H1 (cell line): ENCODE measurements around the gene STK36. TPM values are rescaled to one million over a fixed set of nuclear protein-coding genes. Genes with fewer than 3 reads are reported as not detected.

Source experiments
- CTCF ChIA-PET: fragments of 300-600 bp; sonication (Branson Sonifier 250); formaldehyde crosslinking; loops from one replicate; lab custom pipeline; 2021; ENCODE audit not compliant: partially characterized antibody; lab: Charles Lee
- POLR2A ChIA-PET: fragments of 300-600 bp; sonication (Branson Sonifier 250); formaldehyde crosslinking; loops from one replicate; lab custom pipeline; 2021; ENCODE audit warnings: inconsistent platforms; ENCODE audit not compliant: partially characterized antibody; lab: Charles Lee
- DNase-seq, 2 experiments: peaks; one replicate each; pipeline versions ENCODE4 v3.0.0 to v3.0.0-alpha.2; 2010 to 2022; ENCODE audit warnings: low spot score in 2 of 2, low read depth in 1 of 2, mixed read lengths in 1 of 2
- FAIRE-seq: peaks from 2 replicates; lab custom pipeline; 2011; peaks lifted over from hg19 to GRCh38; lab: Jason Lieb, UNC
- H2AFZ ChIP-seq: 2 replicates; pipeline ENCODE4 v1.8.1; 2012; ENCODE audit warnings: low read length, inconsistent platforms
- H2AK5ac ChIP-seq: 2 replicates; pipeline ENCODE4 v1.6.1; 2013; ENCODE audit warnings: low read depth, low read length
- H2BK120ac ChIP-seq: replicated peaks from 2 replicates; pipeline ENCODE3; 2013; ENCODE audit warnings: low read depth, low read length, inconsistent platforms
- H2BK12ac ChIP-seq: 2 replicates; pipeline ENCODE4 v1.6.1; 2013; ENCODE audit warnings: low read depth, low read length
- H2BK15ac ChIP-seq: 2 replicates; pipeline ENCODE4 v1.6.1; 2013; ENCODE audit warnings: low read length
- H2BK20ac ChIP-seq: 2 replicates; pipeline ENCODE4 v1.6.1; 2013; ENCODE audit warnings: low read length
- H2BK5ac ChIP-seq: 2 replicates; pipeline ENCODE4 v1.6.1; 2013; ENCODE audit warnings: low read depth, low read length
- H3K14ac ChIP-seq: 2 replicates; pipeline ENCODE4 v1.6.1; 2013; ENCODE audit warnings: inconsistent platforms; ENCODE audit not compliant: insufficient read length
- H3K18ac ChIP-seq: 2 replicates; pipeline ENCODE4 v1.6.1; 2013; ENCODE audit warnings: low read length; ENCODE audit errors: extremely low read depth
- H3K23ac ChIP-seq: 2 replicates; pipeline ENCODE4 v1.6.1; 2013; ENCODE audit warnings: inconsistent platforms; ENCODE audit not compliant: insufficient read length
- H3K23me2 ChIP-seq: 2 replicates; pipeline ENCODE4 v1.6.1; 2013; ENCODE audit warnings: low read depth, low read length
- H3K27ac ChIP-seq: 2 replicates; pipeline ENCODE4 v1.6.1; 2011; ENCODE audit warnings: low read depth, low read length, inconsistent platforms
- H3K27me3 ChIP-seq, 4 experiments: replicated peaks in 1 of 4; 1 replicate in 1 of 4; 2 replicates in 3 of 4; pipeline versions ENCODE4 v1.6.1 to v1.8.1; 2011 to 2013; ENCODE audit warnings: low read length in 3 of 4, mild to moderate bottlenecking in 3 of 4, inconsistent platforms in 2 of 4, mixed read lengths in 2 of 4, moderate library complexity in 1 of 4; ENCODE audit not compliant: control insufficient read depth in 3 of 4, insufficient read depth in 3 of 4; ENCODE audit errors: extremely low read depth in 1 of 4
- H3K36me3 ChIP-seq, 4 experiments: 2 replicates each; pipeline versions ENCODE4 v1.6.1 to v1.8.1; 2011 to 2013; ENCODE audit warnings: mild to moderate bottlenecking in 4 of 4, low read length in 3 of 4, moderate library complexity in 2 of 4, control low read depth in 1 of 4, inconsistent platforms in 1 of 4; ENCODE audit not compliant: insufficient read depth in 4 of 4, control insufficient read depth in 2 of 4
- H3K4ac ChIP-seq: replicated peaks from 2 replicates; pipeline ENCODE3; 2013; ENCODE audit warnings: low read length, low read depth, mixed read lengths, inconsistent platforms; ENCODE audit not compliant: insufficient read length
- H3K4me1 ChIP-seq, 4 experiments: replicated peaks in 1 of 4; 1 replicate in 1 of 4; 2 replicates in 3 of 4; pipeline versions ENCODE4 v1.6.1 to v1.8.1; 2011 to 2013; ENCODE audit warnings: low read length in 3 of 4, inconsistent platforms in 2 of 4, mixed read lengths in 1 of 4; ENCODE audit not compliant: insufficient read depth in 4 of 4, control insufficient read depth in 3 of 4
- H3K4me2 ChIP-seq, 2 experiments: 2 replicates each; pipeline versions ENCODE4 v1.6.1 to v1.8.1; 2011 to 2013; ENCODE audit warnings: low read depth in 2 of 2, low read length in 2 of 2, control low read depth in 1 of 2, inconsistent platforms in 1 of 2, mild to moderate bottlenecking in 1 of 2; ENCODE audit not compliant: insufficient read depth in 1 of 2
- H3K4me3 ChIP-seq, 4 experiments: fragments of 200-600, 300-600 bp in 1 of 4; sonication (generic), shearing (Covaris generic), sonication (Bioruptor Twin) in 1 of 4; 2 replicates each; pipeline versions ENCODE4 v1.5.1 to v1.8.1; 2011 to 2016; ENCODE audit warnings: low read length in 4 of 4, low read depth in 3 of 4, control low read depth in 2 of 4, inconsistent platforms in 2 of 4, mild to moderate bottlenecking in 2 of 4, mixed read lengths in 1 of 4, moderate library complexity in 1 of 4; ENCODE audit not compliant: insufficient read depth in 2 of 4; ENCODE audit errors: extremely low read depth in 1 of 4
- H3K56ac ChIP-seq: replicated peaks from 2 replicates; pipeline ENCODE3; 2013; ENCODE audit warnings: low read depth, mild to moderate bottlenecking, mixed read lengths, low read length, inconsistent platforms; ENCODE audit not compliant: insufficient read length
- H3K79me1 ChIP-seq: 2 replicates; pipeline ENCODE4 v1.6.1; 2013; ENCODE audit warnings: low read depth, low read length, control low read depth
- H3K79me2 ChIP-seq, 2 experiments: 2 replicates each; pipeline versions ENCODE4 v1.6.1 to v1.8.1; 2012 to 2013; ENCODE audit warnings: low read length in 2 of 2, mild to moderate bottlenecking in 2 of 2, inconsistent platforms in 1 of 2; ENCODE audit not compliant: insufficient read depth in 2 of 2, control insufficient read depth in 1 of 2
- H3K9ac ChIP-seq, 4 experiments: replicated peaks in 1 of 4; 1 replicate in 1 of 4; 2 replicates in 3 of 4; pipeline versions ENCODE4 v1.6.1 to v1.8.1; 2011 to 2013; ENCODE audit warnings: low read depth in 3 of 4, low read length in 3 of 4, control low read depth in 2 of 4, mild to moderate bottlenecking in 2 of 4, moderate library complexity in 2 of 4, inconsistent platforms in 1 of 4; ENCODE audit errors: extremely low read depth in 1 of 4
- H3K9me3 ChIP-seq, 2 experiments: 2 replicates each; pipeline versions ENCODE4 v1.6.1 to v1.8.1; 2012 to 2013; ENCODE audit warnings: mild to moderate bottlenecking in 2 of 2, moderate library complexity in 2 of 2, control low read depth in 1 of 2, inconsistent platforms in 1 of 2, low read depth in 1 of 2, low read length in 1 of 2, mixed read lengths in 1 of 2; ENCODE audit not compliant: insufficient read depth in 2 of 2
- H4K20me1 ChIP-seq, 2 experiments: replicated peaks in 1 of 2; 2 replicates each; pipeline versions ENCODE3 to v1.8.1; 2011 to 2013; ENCODE audit warnings: inconsistent platforms in 2 of 2, low read length in 2 of 2, mild to moderate bottlenecking in 1 of 2; ENCODE audit not compliant: insufficient read depth in 2 of 2, control insufficient read depth in 1 of 2
- H4K5ac ChIP-seq: 2 replicates; pipeline ENCODE4 v1.6.1; 2013; ENCODE audit warnings: low read length, low read depth, mixed read lengths, inconsistent platforms; ENCODE audit not compliant: insufficient read length
- H4K8ac ChIP-seq: 2 replicates; pipeline ENCODE4 v1.8.0; 2013; ENCODE audit warnings: mild to moderate bottlenecking, moderate library complexity, low read length, inconsistent platforms; ENCODE audit not compliant: insufficient read depth; ENCODE audit errors: extremely low read depth
- H4K91ac ChIP-seq: replicated peaks from 2 replicates; pipeline ENCODE3; 2013; ENCODE audit warnings: low read length, mixed read lengths, inconsistent platforms; ENCODE audit not compliant: insufficient read length
- JUN ChIP-seq: IDR thresholded peaks from 2 replicates; pipeline ENCODE4 v1.6.1; 2011; ENCODE audit warnings: low read depth, mild to moderate bottlenecking, improper control_type of control experiment, low read length
- RXRA ChIP-seq: IDR thresholded peaks from 2 replicates; pipeline ENCODE4 v1.6.1; 2011; ENCODE audit warnings: low read depth, mild to moderate bottlenecking, low read length, moderate library complexity; ENCODE audit not compliant: insufficient read depth
- WGBS, 2 experiments: shearing (Covaris generic) in 1 of 2; methylation state at CpG; one replicate each; pipeline versions ENCODE4 v1.1.6 to v1.1.7; 2013 to 2015; ENCODE audit warnings: low lambda C conversion rate in 2 of 2, mixed read lengths in 2 of 2, inconsistent platforms in 1 of 2, low coverage in 1 of 2, missing lambda C conversion rate in 1 of 2; ENCODE audit not compliant: insufficient replicate concordance in 2 of 2, insufficient coverage in 1 of 2, insufficient read length in 1 of 2; ENCODE audit errors: extremely low coverage in 1 of 2, missing lambda C conversion rate in 1 of 2; 5-methylcytosine and 5-hydroxymethylcytosine counted together
- polyA plus RNA-seq, 7 experiments: library from polyadenylated mRNA; depleted of rRNA in 3 of 7; stranded (reverse) in 5 of 7; unstranded in 2 of 7; fragments of >200 nt in 5 of 7; fragments of 200-250 nt in 2 of 7; gene quantifications; 1 replicate in 5 of 7; 2 replicates in 1 of 7; 4 replicates in 1 of 7; pipeline versions ENCODE4 v1.2.1 to v1.2.3, GENCODE V29; 2011 to 2013; ENCODE audit warnings: missing spikeins in 2 of 7, mixed read lengths in 2 of 7
- total RNA-seq: library from RNA; stranded (reverse); fragmentation: NEBNext Ultra II Directional; extraction: Animal tissue kit (Norgen Biotek cat#: 25700); gene quantifications from 2 replicates; pipeline ENCODE4 v1.2.1, GENCODE V29; 2021

Gene STK36
- total and polyA plus RNA-seq, 2 of the 8 experiments (the other 6 are each of a cell fraction or from before 2014, with no cell fraction given), result 41.4 to 57.6 TPM

- no peak overlapping the region for H2BK120ac ChIP-seq
- H3K4me3 ChIP-seq, result no peak overlapping the region
- no peak overlapping the region for H4K5ac ChIP-seq
- no peaks in the 10 kb centered on the region for H3K27me3 ChIP-seq
- H3K23ac ChIP-seq, result no peak overlapping the region
- TF ChIP-seq RXRA (no peak), JUN (no peak)
- H3K36me3 ChIP-seq, result no peaks in the 10 kb centered on the region
- no peak overlapping the region for H2BK20ac ChIP-seq
- H3K14ac ChIP-seq, result no peak overlapping the region
- peaks cover 0 to 19% of the 10 kb centered on the region in 2 experiments; a peak in 3 of 4 replicates for H3K79me2 ChIP-seq
- H3K23me2 ChIP-seq, result 0 out of 2 replicates have a peak, but pooled peaks cover 2% of the 10 kb centered on the region
- 96% methylated on average over 4 of the region's 4 CpGs; no CpG with 5 or more reads in 1 of the 2 experiments for WGBS, 2 experiments
- ChIA-PET POLR2A (interaction anchor here (1.9 kb wide), 1 partner anchor 9 kb away, joined by 7 read pairs; no protein-coding TSS in a partner anchor), CTCF (interaction anchor here (0.5 to 1.9 kb wide), 8 partner anchors 10 to 406 kb away, joined by 3 to 8 read pairs (median 3); no protein-coding TSS in a partner anchor)
- no peak overlapping the region for H4K8ac ChIP-seq
- H3K9me3 ChIP-seq, result no peaks in the 10 kb centered on the region
- H2BK12ac ChIP-seq, result no peak overlapping the region
- no peak overlapping the region for H2BK5ac ChIP-seq
- H4K91ac ChIP-seq, result no peak overlapping the region
- H2AK5ac ChIP-seq, result no peak overlapping the region
- peaks cover 0 to 4% (median 1%) of the 10 kb centered on the region in 4 experiments; a peak in 2 of 7 replicates for H3K4me1 ChIP-seq
- H3K4ac ChIP-seq, result no peak overlapping the region
- H3K18ac ChIP-seq, result no peak overlapping the region
- no peak overlapping the region for H3K4me2 ChIP-seq
- H2BK15ac ChIP-seq, result no peak overlapping the region
- FAIRE-seq (no peak), DNase-seq (no peak)
- no peak overlapping the region for H3K9ac ChIP-seq
- peaks cover 0 to 2% of the 10 kb centered on the region in 2 experiments for H4K20me1 ChIP-seq
- no peak overlapping the region for H3K27ac ChIP-seq
- H3K79me1 ChIP-seq, result 0 out of 2 replicates have a peak, but pooled peaks cover under 1% of the 10 kb centered on the region
- no peak overlapping the region for H2AFZ ChIP-seq
- H3K56ac ChIP-seq, result no peak overlapping the region
These were observed 36.2 kb downstream of the STK36 start for GRCh38 chr2:218708086-218708485.
